ENCODE data around the gene USP30.

USP30 gene

GRCh38 chr12:109098183-109098604 lies 45.8 kb downstream of the USP30 start:
- DNase-seq: no peak

- DNase-seq: no peak
Observed at GRCh38 chr12:109098651-109099050, 46.3 kb downstream of the USP30 start.

GRCh38 chr12:109099431-109100020 lies 47.1 kb downstream of the USP30 start:
- peak; percentile 23 for DNase-seq

- DNase-seq: no peak
Observed at GRCh38 chr12:109100741-109101140, 48.4 kb downstream of the USP30 start.

GRCh38 chr12:109102491-109102890 lies 50.1 kb downstream of the USP30 start:
- no peak for DNase-seq

- DNase-seq: no peak
Observed at GRCh38 chr12:109105176-109105575, 52.8 kb downstream of the USP30 start.

GRCh38 chr12:109109746-109110350 lies 57.5 kb downstream of the USP30 start:
- DNase-seq: no peak

GRCh38 chr12:109110988-109111495 lies 58.7 kb downstream of the USP30 start:
- peak; percentile 38 for DNase-seq

GRCh38 chr12:109112720-109113465 lies 60.5 kb downstream of the USP30 start:
- DNase-seq: no peak

- no peak for DNase-seq
Observed at GRCh38 chr12:109113661-109114321, 61.4 kb downstream of the USP30 start.

- no peak for DNase-seq
Observed at GRCh38 chr12:109114644-109115043, 62.3 kb downstream of the USP30 start.

GRCh38 chr12:109115404-109115757 lies 63.0 kb downstream of the USP30 start:
- no peak for DNase-seq

- no peak for DNase-seq
Observed at GRCh38 chr12:109115758-109116610, 63.6 kb downstream of the USP30 start, which contains the start of gene ACACB. TSS of gene ACACB (plus strand) at chr12:109116587. CDS start at chr12:109139406, 22,819 bp downstream.

GRCh38 chr12:109116611-109116949 lies 64.2 kb downstream of the USP30 start:
- DNase-seq: no peak

GRCh38 chr12:109120095-109120494 lies 67.7 kb downstream of the USP30 start:
- DNase-seq: no peak

- DNase-seq: no peak
Observed at GRCh38 chr12:109120557-109120956, 68.2 kb downstream of the USP30 start.

- no peak for DNase-seq
Observed at GRCh38 chr12:109121346-109121880, 69.0 kb downstream of the USP30 start.

- DNase-seq: no peak
Observed at GRCh38 chr12:109124878-109125648, 72.7 kb downstream of the USP30 start.

GRCh38 chr12:109125791-109126190 lies 73.4 kb downstream of the USP30 start:
- no peak for DNase-seq

GRCh38 chr12:109126784-109127183 lies 74.4 kb downstream of the USP30 start:
- no peak for DNase-seq

- no peak for DNase-seq
Observed at GRCh38 chr12:109127533-109128242, 75.3 kb downstream of the USP30 start.
